Psoas muscle (tissue), 8 donors: ENCODE results near the gene LRPAP1. TPM values are rescaled to one million over a fixed set of nuclear protein-coding genes. Genes with fewer than 3 reads are reported as not detected.

Experiments
- ATAC-seq, 4 donors: fragments of 200-7000 bp; cut with Tn5 transposase; one replicate each; pipeline ENCODE4 v1.9.1; 2020; ENCODE audit warnings: moderate library complexity in 3 of 4, mild to moderate bottlenecking in 2 of 4
- DNase-seq, 2 donors: peaks; one replicate each; pipeline ENCODE4 v3.0.0-alpha.2; 2020
- H3K27ac ChIP-seq: fragments of 200-600 bp; one replicate; pipeline ENCODE4 v1.8.0; 2022
- H3K27me3 ChIP-seq, 3 donors: fragments of 200-600 bp in 1 of 3; one replicate each; pipeline versions ENCODE4 v1.6.1 to v1.8.0; 2013 to 2022; ENCODE audit warnings: low read length in 2 of 3, mild to moderate bottlenecking in 2 of 3, moderate library complexity in 1 of 3; ENCODE audit not compliant: insufficient read depth in 3 of 3
- H3K36me3 ChIP-seq, 2 donors: fragments of 200-600 bp in 1 of 2; one replicate each; pipeline versions ENCODE4 v1.6.1 to v1.8.0; 2013 to 2022; ENCODE audit warnings: low read depth in 1 of 2, mild to moderate bottlenecking in 1 of 2, moderate library complexity in 1 of 2; ENCODE audit not compliant: insufficient read depth in 1 of 2
- H3K4me1 ChIP-seq: fragments of 200-600 bp; one replicate; pipeline ENCODE4 v1.8.0; 2022
- H3K4me3 ChIP-seq: fragments of 200-600 bp; one replicate; pipeline ENCODE4 v1.8.0; 2022; ENCODE audit warnings: mild to moderate bottlenecking
- H3K9me3 ChIP-seq: fragments of 200-600 bp; one replicate; pipeline ENCODE4 v1.8.0; 2022
- WGBS, 3 donors: extraction: QIAGEN DNeasy Blood & Tissue Kit; methylation state at CpG; one replicate each; pipeline versions ENCODE4 v1.1.6 to v1.1.7; 2013; 5-methylcytosine and 5-hydroxymethylcytosine counted together
- intact Hi-C, 2 donors: fragments of 100-400 bp; cut with DNase I; formaldehyde crosslinking; loops; one replicate each; pipeline versions ENCODE4 v1.11.0 to v1.14.2; 2022
- polyA plus RNA-seq, 3 donors: library from polyadenylated mRNA; stranded (reverse); fragments of 200-250 nt; gene quantifications; one replicate each; pipeline ENCODE4 v1.2.3, GENCODE V29; 2013
- total RNA-seq, 4 donors: library from RNA; stranded (reverse); fragmentation: NEBNext Ultra II Directional in 2 of 4; extraction: Animal tissue kit (Norgen Biotek cat#: 25700) in 2 of 4; gene quantifications; one replicate each; pipeline versions ENCODE4 v1.2.1 to v1.2.4, GENCODE V29; 2021 to 2023
- TF ChIP-seq, protein P1 (sequence below): fragments of 200-600 bp; IDR thresholded peaks from one replicate; pipeline ENCODE4 v1.8.0; 2022; ENCODE audit warnings: antibody characterized with exemption
- donor health status: healthy with polysubstance abuse.
- donor health status: DM: no; HTN: no; CAD: no; lungs with moderate emphysema.
- donor health status: Bipolar disorder and iron deficiency.
- donor health status: healthy.
- donor health status: DM: yes; HTN: yes; CAD: no.
- donor health status: DM: no; HTN: no; CAD: no.
- donor health status: DM: no; HTN: no; CAD: no.
- donor health status: DM: yes; HTN: yes; CAD: no.

LRPAP1 gene
- total and polyA plus RNA-seq, 7 donors = 73.7 to 123 (median 105) TPM

GRCh38 chr4:3499710-3500109 is 32.5 kb downstream of the LRPAP1 start:
- 91 to 96% (median 94%) methylated on average over 8 to 12 of the region's 12 CpGs for WGBS, 3 donors

GRCh38 chr4:3498901-3499510 is 33.2 kb downstream of the LRPAP1 start:
- Histone ChIP-seq H3K9me3 (no peaks in the 10 kb centered on the region), H3K27ac (no peak overlapping the region), H3K27me3 (no peaks in the 10 kb centered on the region), H3K4me1 (no peaks in the 10 kb centered on the region), H3K4me3 (no peak overlapping the region), H3K36me3 (peaks cover 0 to 33% of the 10 kb centered on the region in 2 donors)
- no peak for ATAC-seq
- TF ChIP-seq, protein P1, sequence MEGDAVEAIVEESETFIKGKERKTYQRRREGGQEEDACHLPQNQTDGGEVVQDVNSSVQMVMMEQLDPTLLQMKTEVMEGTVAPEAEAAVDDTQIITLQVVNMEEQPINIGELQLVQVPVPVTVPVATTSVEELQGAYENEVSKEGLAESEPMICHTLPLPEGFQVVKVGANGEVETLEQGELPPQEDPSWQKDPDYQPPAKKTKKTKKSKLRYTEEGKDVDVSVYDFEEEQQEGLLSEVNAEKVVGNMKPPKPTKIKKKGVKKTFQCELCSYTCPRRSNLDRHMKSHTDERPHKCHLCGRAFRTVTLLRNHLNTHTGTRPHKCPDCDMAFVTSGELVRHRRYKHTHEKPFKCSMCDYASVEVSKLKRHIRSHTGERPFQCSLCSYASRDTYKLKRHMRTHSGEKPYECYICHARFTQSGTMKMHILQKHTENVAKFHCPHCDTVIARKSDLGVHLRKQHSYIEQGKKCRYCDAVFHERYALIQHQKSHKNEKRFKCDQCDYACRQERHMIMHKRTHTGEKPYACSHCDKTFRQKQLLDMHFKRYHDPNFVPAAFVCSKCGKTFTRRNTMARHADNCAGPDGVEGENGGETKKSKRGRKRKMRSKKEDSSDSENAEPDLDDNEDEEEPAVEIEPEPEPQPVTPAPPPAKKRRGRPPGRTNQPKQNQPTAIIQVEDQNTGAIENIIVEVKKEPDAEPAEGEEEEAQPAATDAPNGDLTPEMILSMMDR = no peak
- 86 to 93% (median 89%) methylated on average over 17 to 20 of the region's 20 CpGs for WGBS, 3 donors
- intact Hi-C loops = no loop called here
- DNase-seq = no peak

More at GRCh38 chr4:3499710-3500109, 32.5 kb downstream of the LRPAP1 start:
- TF ChIP-seq, protein P1 = no peak
- H3K27me3 ChIP-seq = no peaks in the 10 kb centered on the region
- no peak overlapping the region for H3K27ac ChIP-seq
- no peaks in the 10 kb centered on the region for H3K4me1 ChIP-seq
- DNase-seq (no peak), ATAC-seq (no peak)
- H3K36me3 ChIP-seq = peaks cover under 1 to 37% of the 10 kb centered on the region in 2 donors
- H3K4me3 ChIP-seq = no peak overlapping the region
- intact Hi-C loops = no loop called here
- H3K9me3 ChIP-seq = no peaks in the 10 kb centered on the region

DNA sequence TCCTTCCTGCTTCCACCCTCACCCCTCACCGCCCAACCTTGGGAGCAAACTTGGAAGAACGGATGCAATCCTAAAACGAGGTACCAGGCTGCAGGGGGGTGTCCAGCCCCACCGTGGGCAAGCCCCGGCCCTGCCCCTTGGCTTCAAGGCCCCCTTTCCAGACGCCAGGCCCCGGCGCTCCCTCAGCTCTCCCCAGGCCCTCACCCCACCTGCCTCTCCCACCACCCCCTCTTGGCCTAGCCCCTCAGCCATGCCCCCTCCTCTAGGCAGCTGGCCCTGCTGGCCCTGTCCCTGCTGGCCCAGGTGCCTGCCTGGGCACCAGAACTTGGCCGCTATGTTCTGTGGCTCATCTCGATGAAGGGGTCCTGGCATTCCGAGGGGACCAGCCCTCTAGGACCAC is 33.8 kb downstream of the LRPAP1 start:
- intact Hi-C loops = no loop called here
- no peaks in the 10 kb centered on the region for H3K9me3 ChIP-seq
- H3K4me1 ChIP-seq = no peaks in the 10 kb centered on the region
- TF ChIP-seq, protein P1 = no peak
- H3K4me3 ChIP-seq = no peak overlapping the region
- H3K36me3 ChIP-seq = peaks cover 0 to 32% of the 10 kb centered on the region in 2 donors
- WGBS, 3 donors = 64 to 88% (median 73%) methylated on average over 11 of the region's 11 CpGs
- DNase-seq (no peak), ATAC-seq (no peak)
- no peak overlapping the region for H3K27ac ChIP-seq
- H3K27me3 ChIP-seq = no peaks in the 10 kb centered on the region

GRCh38 chr4:3497523-3498389 is 34.5 kb downstream of the LRPAP1 start:
- DNase-seq (no peak), ATAC-seq (peak in 2 of 4 donors; percentile 9 to 17)
- no peaks in the 10 kb centered on the region for H3K27me3 ChIP-seq
- no peaks in the 10 kb centered on the region for H3K9me3 ChIP-seq
- intact Hi-C loops = no loop called here
- peaks cover 0 to 32% of the 10 kb centered on the region in 2 donors for H3K36me3 ChIP-seq
- TF ChIP-seq, protein P1 = no peak
- WGBS, 3 donors = 65 to 86% (median 72%) methylated on average over 24 of the region's 24 CpGs
- H3K4me3 ChIP-seq = no peak overlapping the region
- no peak overlapping the region for H3K27ac ChIP-seq
- H3K4me1 ChIP-seq = no peaks in the 10 kb centered on the region
